NT2/D1 (cell line): Measurements from ENCODE around the gene SEPTIN3.

Source experiments
- SUZ12 ChIP-seq: IDR thresholded peaks from 2 replicates; pipeline ENCODE4 v1.6.1; 2011; ENCODE audit not compliant: insufficient read length, insufficient read depth; ENCODE audit errors: extremely low read depth
- YY1 ChIP-seq: IDR thresholded peaks from 2 replicates; pipeline ENCODE4 v1.6.1; 2011; ENCODE audit not compliant: insufficient read length, insufficient read depth
- ZNF274 ChIP-seq: IDR thresholded peaks from 2 replicates; pipeline ENCODE4 v1.6.1; 2011; ENCODE audit warnings: mild to moderate bottlenecking, low read depth, low read length

DNA sequence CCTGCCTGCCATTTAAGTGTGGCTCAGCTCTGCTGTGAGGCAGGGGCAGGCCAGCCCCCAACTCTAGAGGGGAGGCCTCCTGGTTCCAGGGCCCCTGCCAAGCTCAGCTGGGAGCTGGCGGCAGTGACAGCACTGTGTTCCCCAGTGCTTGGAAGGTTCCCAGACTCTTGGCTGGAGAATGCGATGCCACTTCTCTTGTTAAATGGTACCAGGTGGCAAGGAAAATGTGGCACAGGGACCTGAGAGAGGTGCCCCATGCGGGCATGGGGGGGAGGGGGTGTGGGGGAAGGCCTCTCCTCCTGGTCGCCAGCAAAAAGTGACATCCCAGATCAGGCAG lies 34.3 kb upstream of the SEPTIN3 start:
- TF ChIP-seq YY1: no peak
- no peak for TF ChIP-seq ZNF274
- no peak for TF ChIP-seq SUZ12
